A673 (cell line): ENCODE data around the gene CFAP52.

Source experiments
- CTCF ChIP-seq: fragments of 300-800, 200-600 bp; sonication (generic); conservative IDR thresholded peaks from 2 replicates; pipeline ENCODE4 v1.5.1; 2017; ENCODE audit warnings: low read depth, mild to moderate bottlenecking, antibody characterized with exemption, low read length, moderate library complexity, mixed read lengths
- EZH2 ChIP-seq: fragments of 200-600 bp; sonication (generic); IDR thresholded peaks from 2 replicates; pipeline ENCODE4 v1.6.1; 2017; ENCODE audit warnings: borderline replicate concordance, low read depth, mild to moderate bottlenecking, mixed read lengths, antibody characterized with exemption, low read length; ENCODE audit not compliant: poor library complexity, severe bottlenecking

GRCh38 chr17:9672691-9673090 is 96.2 kb downstream of the CFAP52 start:
- TF ChIP-seq CTCF (no peak), EZH2 (no peak)
